Muscle of back (tissue), 11 donors: ENCODE data around the gene KCTD10. TPM values are rescaled to one million over a fixed set of nuclear protein-coding genes. Genes with fewer than 3 reads are reported as not detected.
"Not testable (repeated sequence)": the region's sequence is repeated elsewhere in the genome, so short reads cannot be mapped to it uniquely, and the experiment has no call there.

ENCODE experiments used
- DNase-seq, 3 donors: peaks; one replicate each; pipeline versions ENCODE4 v3.0.0 to v3.0.0-alpha.2; 2013
- polyA plus RNA-seq, 10 donors: library from polyadenylated mRNA; unstranded; fragments of 120-200 nt; gene quantifications; one replicate each; pipeline ENCODE4 v1.2.1, GENCODE V29; 2013; ENCODE audit not compliant: insufficient read length in 10 of 10

KCTD10 gene
- polyA plus RNA-seq, 10 donors: 24.8 to 36.9 (median 33.0) TPM

GRCh38 chr12:109475993-109476806 is 900 bp downstream of the KCTD10 start:
- peak in 1 of 3 donors; percentile 23 for DNase-seq

- DNase-seq: no peak
Observed at GRCh38 chr12:109475121-109475520, 2.0 kb downstream of the KCTD10 start.

- not testable (repeated sequence) for DNase-seq
Observed at GRCh38 chr12:109473526-109474270, 3.4 kb downstream of the KCTD10 start.

DNA sequence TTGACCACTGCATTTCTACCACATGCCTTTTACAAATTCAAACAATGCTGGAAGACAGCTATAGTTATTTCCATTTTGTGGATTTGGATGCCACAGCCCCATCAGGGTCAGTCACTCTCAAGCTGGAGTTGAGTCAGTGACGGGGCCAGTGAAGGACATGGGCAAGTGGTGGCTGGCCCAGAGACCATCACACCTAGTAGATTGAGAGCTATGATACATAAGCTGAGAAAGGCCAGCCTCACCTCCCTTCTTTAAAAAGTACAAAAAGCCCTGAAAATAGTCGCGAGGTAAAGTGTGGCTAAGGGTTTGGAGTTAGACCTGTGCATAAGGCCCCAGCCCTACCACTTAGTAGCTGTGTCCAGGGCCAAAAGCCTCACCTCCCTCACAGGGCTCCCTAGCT is 4.1 kb downstream of the KCTD10 start:
- DNase-seq: no peak

- no peak for DNase-seq
Observed at GRCh38 chr12:109469517-109469916, 7.6 kb downstream of the KCTD10 start.

DNA sequence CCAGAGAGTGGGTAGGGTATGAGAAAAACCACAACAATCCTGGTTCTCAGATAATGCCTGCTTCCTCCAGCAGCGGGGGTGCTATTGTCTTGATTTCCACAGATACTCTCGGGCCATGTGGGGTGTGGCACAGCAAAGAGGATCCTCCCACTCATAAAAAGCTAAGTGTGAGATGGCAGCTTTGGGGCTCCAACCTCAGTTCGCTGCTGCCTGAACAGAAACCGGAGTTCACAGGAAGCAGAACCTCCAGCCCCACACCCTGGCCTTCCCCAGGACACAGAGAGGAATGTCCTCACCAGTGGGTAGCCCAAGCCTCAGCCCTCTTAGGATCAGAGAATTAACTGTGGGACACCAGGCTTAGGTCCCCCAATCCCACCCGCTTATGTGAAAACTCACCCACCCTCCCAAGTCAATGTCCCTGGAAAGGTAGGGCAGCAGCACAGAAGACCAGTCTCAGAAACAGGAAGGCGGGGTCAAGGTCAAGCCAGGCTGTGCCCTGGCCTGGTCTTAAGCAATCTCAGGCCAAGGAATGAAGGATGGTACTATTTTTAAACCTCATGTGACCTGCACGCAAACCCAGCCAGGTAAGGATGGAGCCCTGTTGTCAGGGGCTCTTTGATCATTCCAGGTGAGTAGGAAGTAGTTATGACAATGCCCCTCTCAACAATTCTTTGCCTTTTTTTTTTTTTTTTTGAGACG is 9.0 kb downstream of the KCTD10 start:
- DNase-seq: no peak

GRCh38 chr12:109466821-109467220 is 10.3 kb downstream of the KCTD10 start:
- DNase-seq: no peak

GRCh38 chr12:109466305-109466704 is 10.8 kb downstream of the KCTD10 start:
- DNase-seq: no peak

DNA sequence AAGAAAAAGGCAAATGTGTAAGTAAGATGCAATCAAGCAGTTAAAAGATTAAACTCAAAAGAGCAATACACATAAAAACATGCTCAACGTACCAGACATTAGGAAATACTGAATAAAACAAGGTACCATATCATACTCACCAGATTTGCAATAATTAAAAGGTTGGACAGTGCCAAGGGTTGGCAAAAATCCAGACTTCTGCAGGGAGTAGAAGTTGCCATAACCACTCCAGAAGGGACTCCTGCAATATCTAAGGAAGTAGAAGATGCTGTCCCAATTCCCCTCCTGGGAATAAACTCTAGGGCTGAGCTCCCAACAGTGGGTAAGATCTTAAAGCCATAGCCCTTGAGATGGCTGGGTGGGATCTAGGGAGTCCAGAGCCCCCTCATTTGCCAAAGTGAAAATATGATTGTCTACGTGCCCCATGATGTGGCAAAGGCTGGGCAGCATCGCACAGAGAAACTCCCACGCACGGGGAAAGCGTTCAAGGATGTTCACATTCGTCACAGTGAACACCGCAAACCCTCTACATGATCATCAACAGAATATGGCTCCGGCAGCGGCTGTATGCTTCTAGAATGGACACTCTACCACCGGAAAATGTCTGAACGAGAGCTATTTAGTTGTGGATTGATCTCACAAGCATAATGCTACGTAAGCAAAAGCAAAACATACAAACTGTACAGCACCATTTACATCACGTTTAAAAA is 12.3 kb downstream of the KCTD10 start:
- no peak for DNase-seq

GRCh38 chr12:109463756-109464155 is 13.3 kb downstream of the KCTD10 start:
- no peak for DNase-seq

GRCh38 chr12:109462868-109463692 is 14.0 kb downstream of the KCTD10 start:
- peak; percentile 79 to 97 (median 87) for DNase-seq

- DNase-seq: peak; percentile 62 to 96 (median 88)
Observed at GRCh38 chr12:109461846-109462756, 15.0 kb downstream of the KCTD10 start.

DNA sequence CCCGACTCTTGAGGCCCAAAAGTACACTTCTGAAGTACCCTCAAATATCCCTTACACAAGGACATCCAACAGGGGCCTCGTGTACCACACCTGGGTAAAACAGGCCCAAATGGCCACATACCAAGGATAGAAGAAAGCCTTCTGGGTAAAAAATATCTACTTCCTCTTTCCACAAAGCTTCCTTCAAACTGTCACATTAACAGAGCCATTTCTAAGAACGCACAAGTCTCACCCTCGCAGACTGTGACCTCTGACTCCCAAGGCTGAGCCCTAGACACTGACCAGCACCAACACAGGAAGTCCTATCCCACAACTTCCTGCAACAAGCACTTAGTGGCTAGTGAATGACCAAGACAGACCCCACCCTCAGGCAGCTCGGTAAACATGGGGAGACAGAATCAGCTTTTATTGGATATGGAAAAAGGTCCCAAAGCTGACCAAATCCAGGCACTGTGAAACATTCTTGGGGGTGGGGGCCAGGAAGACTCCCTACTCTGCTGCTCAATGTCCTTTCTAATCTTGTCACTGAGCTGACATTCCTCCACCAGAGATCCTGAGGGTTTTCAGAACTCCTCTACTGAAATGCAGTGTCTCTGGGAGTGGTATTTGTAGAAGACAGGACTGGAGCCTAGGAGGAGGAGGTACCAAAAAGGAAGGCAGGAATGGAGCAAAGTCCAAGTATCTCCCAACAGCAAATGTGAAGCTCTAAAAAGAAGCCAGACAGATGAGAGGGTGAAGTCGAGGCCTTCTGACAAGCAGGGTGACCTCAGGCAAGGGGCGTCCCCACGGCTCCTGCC is 15.9 kb downstream of the KCTD10 start:
- peak in 1 of 3 donors; percentile 42 for DNase-seq

- DNase-seq: no peak
Observed at GRCh38 chr12:109460538-109460937, 16.6 kb downstream of the KCTD10 start.

GRCh38 chr12:109459247-109459646 is 17.9 kb downstream of the KCTD10 start:
- no peak for DNase-seq

- DNase-seq: no peak
Observed at GRCh38 chr12:109458771-109459208, 18.3 kb downstream of the KCTD10 start.

DNA sequence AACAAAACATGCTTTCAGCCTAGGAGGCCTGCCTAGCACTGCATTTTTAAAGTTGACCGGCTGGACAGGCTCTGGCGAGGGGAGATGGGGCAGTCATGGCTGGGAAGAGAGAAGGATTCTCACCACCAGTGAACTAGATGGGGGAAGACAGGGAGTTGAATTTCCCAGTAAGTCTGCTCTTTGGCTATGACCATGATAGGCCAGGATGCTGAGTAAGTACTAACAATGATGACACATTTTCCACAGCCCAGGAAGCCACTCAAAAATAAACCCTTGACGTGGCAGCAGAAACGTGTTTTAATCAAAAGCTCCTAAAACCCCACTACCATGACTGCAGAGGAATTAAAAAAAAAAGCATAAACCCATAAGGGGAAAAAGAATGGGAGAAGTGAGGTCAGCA is 19.0 kb downstream of the KCTD10 start:
- no peak for DNase-seq

DNA sequence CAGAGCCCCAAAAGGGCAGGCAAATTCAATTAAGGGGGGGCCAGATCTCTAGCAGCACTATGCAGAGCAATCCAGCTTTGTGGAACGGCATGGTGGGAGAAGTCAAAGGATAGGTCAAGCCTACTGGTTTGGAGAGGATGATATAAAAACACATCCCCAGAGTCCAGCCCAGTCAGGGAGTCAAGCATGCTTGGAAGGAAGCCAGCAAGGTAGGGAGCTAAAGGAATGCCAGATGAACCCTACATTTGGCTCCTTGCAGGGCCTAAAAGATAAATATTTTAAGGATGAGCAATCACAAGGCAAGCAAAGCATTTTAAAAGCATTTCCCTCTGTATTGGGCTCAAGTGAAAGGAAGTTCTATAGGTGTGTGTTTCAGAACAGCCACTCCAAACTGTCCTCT is 21.4 kb downstream of the KCTD10 start:
- no peak for DNase-seq

GRCh38 chr12:109452489-109452888 is 24.6 kb downstream of the KCTD10 start:
- no peak for DNase-seq
